ENCODE data around the gene DLST. TPM values are rescaled to one million over a fixed set of nuclear protein-coding genes. Genes with fewer than 3 reads are reported as not detected.

Gene DLST
- 100 to 1,000 TPM in 8 of 9 donors, 10 to 100 TPM in 1; 60.6 to 205 (median 156) TPM for total RNA-seq
- polyA plus RNA-seq = 100 to 1,000 TPM in 1 of 3 donors, 10 to 100 TPM in 2; 42.0 to 137 (median 54.0) TPM
- long read RNA-seq, donor 1, transcript DLST-215 (5 exons, 698 nt) = minor isoform, 8 of 20 reads
- long read RNA-seq, donor 1, transcript DLST-202 (15 exons, 2,838 nt) = major isoform, 12 of 20 reads
- long read RNA-seq, donor 1, partial matches to known transcripts = 0 of 20 reads
- long read RNA-seq, donor 1, other reads (novel, unspliced or antisense) = 0 of 20 reads
- long read RNA-seq, donor 2, transcript DLST-202 (15 exons, 2,838 nt) = major isoform, 9 of 43 reads
- long read RNA-seq, donor 2, partial matches to known transcripts = 30 of 43 reads
- long read RNA-seq, donor 2, other reads (novel, unspliced or antisense) = 0 of 43 reads
- long read RNA-seq, donor 3, transcript DLST-202 (15 exons, 2,838 nt) = major isoform, 21 of 24 reads
- long read RNA-seq, donor 3, partial matches to known transcripts = 0 of 24 reads
- long read RNA-seq, donor 3, other reads (novel, unspliced or antisense) = 0 of 24 reads
- long read RNA-seq, donor 4 = 0 reads
- long read RNA-seq, donor 5, partial matches to known transcripts = 2 of 24 reads
- long read RNA-seq, donor 5, other reads (novel, unspliced or antisense) = 17 of 24 reads
- long read RNA-seq, donor 6 = 0 reads
- long read RNA-seq, donor 7, partial matches to known transcripts = 0 of 5 reads
- long read RNA-seq, donor 7, other reads (novel, unspliced or antisense) = 0 of 5 reads
- long read RNA-seq, donor 8, transcript DLST-202 (15 exons, 2,838 nt) = major isoform, 19 of 87 reads
- long read RNA-seq, donor 8, partial matches to known transcripts = 63 of 87 reads
- long read RNA-seq, donor 8, other reads (novel, unspliced or antisense) = 0 of 87 reads
- long read RNA-seq, donor 9, transcript DLST-202 (15 exons, 2,838 nt) = major isoform, 10 of 20 reads
- long read RNA-seq, donor 9, partial matches to known transcripts = 5 of 20 reads
- long read RNA-seq, donor 9, other reads (novel, unspliced or antisense) = 0 of 20 reads
- long read RNA-seq, donor 10, transcript DLST-202 (15 exons, 2,838 nt) = major isoform, 9 of 9 reads
- long read RNA-seq, donor 10, partial matches to known transcripts = 0 of 9 reads
- long read RNA-seq, donor 10, other reads (novel, unspliced or antisense) = 0 of 9 reads

GRCh38 chr14:74881431-74882102 is at the start of gene DLST:
Gene DLST, plus strand, starts transcription at chr14:74881916. Its CDS starts 38 bp downstream, at chr14:74881954.
- Histone ChIP-seq H3K4me3 (peak within 1 kb of the TSS; percentile 87 to 100 (median 95)), H3K9me3 (replicated peaks in 1 of 3) (no peaks in the 10 kb centered on the region), H3K27ac (peak within 1 kb of the TSS; percentile 91 to 99 (median 97)), H3K36me3 (replicated peaks in 1 of 2) (peaks cover 0 to 6% of the 10 kb centered on the region in 2 donors), H3K4me1 (replicated peaks in 1 of 2) (peaks cover 18 to 43% of the 10 kb centered on the region in 2 donors), H3K27me3 (no peaks in the 10 kb centered on the region)
- WGBS, 4 donors = 0 to 1% (median 0%) methylated on average over 7 to 53 of the region's 53 CpGs
- TF ChIP-seq, protein P1, sequence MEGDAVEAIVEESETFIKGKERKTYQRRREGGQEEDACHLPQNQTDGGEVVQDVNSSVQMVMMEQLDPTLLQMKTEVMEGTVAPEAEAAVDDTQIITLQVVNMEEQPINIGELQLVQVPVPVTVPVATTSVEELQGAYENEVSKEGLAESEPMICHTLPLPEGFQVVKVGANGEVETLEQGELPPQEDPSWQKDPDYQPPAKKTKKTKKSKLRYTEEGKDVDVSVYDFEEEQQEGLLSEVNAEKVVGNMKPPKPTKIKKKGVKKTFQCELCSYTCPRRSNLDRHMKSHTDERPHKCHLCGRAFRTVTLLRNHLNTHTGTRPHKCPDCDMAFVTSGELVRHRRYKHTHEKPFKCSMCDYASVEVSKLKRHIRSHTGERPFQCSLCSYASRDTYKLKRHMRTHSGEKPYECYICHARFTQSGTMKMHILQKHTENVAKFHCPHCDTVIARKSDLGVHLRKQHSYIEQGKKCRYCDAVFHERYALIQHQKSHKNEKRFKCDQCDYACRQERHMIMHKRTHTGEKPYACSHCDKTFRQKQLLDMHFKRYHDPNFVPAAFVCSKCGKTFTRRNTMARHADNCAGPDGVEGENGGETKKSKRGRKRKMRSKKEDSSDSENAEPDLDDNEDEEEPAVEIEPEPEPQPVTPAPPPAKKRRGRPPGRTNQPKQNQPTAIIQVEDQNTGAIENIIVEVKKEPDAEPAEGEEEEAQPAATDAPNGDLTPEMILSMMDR (IDR thresholded peaks at IDR 0.05) = peak in 1 of 6 experiments; percentile 16
- TF ChIP-seq POLR2A (IDR thresholded peaks at IDR 0.05) = peak in 1 of 2 donors; percentile 77
- DNase-seq = peak; percentile 84 to 91 (median 89)
- intact Hi-C loops (cut with DNase I) = no loop called here

DNA sequence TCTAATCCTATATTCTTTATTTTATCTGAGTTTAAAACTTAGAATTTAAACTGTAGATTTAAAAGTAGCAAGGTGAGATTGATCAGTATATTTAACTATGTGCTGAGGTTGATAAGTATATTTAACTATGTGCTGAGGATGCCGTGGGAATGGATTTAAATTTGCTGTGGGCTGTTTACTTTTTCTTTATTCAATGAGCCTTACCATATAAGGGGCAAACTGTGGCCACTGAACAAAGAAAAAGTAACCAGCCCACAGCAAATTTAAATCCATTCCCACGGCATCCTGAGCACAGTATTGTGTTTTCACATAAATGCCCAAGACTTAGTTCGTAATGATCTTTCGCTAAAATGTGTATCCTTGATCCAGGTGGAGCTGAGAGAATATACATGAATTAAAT is 48.9 kb upstream of the DLST start:
- peaks cover 0 to 16% of the 10 kb centered on the region in 2 donors for H3K36me3 ChIP-seq (replicated peaks in 1 of 2)
- TF ChIP-seq, protein P1 (IDR thresholded peaks at IDR 0.05) = no peak
- no peak for TF ChIP-seq POLR2A (IDR thresholded peaks at IDR 0.05)
- DNase-seq = no peak
- no peak overlapping the region for H3K4me3 ChIP-seq
- H3K4me1 ChIP-seq (replicated peaks in 1 of 2) = peaks cover 4 to 18% of the 10 kb centered on the region in 2 donors
- H3K27ac ChIP-seq = no peak overlapping the region
- WGBS, 4 donors = 95 to 98% (median 96%) methylated on average over 4 of the region's 4 CpGs
- intact Hi-C loops (cut with DNase I) = no loop called here
- H3K9me3 ChIP-seq (replicated peaks in 1 of 3) = no peaks in the 10 kb centered on the region
- H3K27me3 ChIP-seq = no peaks in the 10 kb centered on the region

GRCh38 chr14:74834692-74835392 is 46.9 kb upstream of the DLST start:
- TF ChIP-seq, protein P1 (IDR thresholded peaks at IDR 0.05) = no peak
- no peak for TF ChIP-seq POLR2A (IDR thresholded peaks at IDR 0.05)
- H3K27ac ChIP-seq = no peak overlapping the region
- 77 to 94% (median 89%) methylated on average over 4 to 5 of the region's 5 CpGs for WGBS, 4 donors
- H3K4me1 ChIP-seq (replicated peaks in 1 of 2) = peaks cover 4 to 20% of the 10 kb centered on the region in 2 donors
- peaks cover 0 to 9% of the 10 kb centered on the region in 2 donors for H3K36me3 ChIP-seq (replicated peaks in 1 of 2)
- no peak overlapping the region for H3K4me3 ChIP-seq
- intact Hi-C loops (cut with DNase I) = no loop called here
- H3K27me3 ChIP-seq = no peaks in the 10 kb centered on the region
- no peaks in the 10 kb centered on the region for H3K9me3 ChIP-seq (replicated peaks in 1 of 3)
- no peak for DNase-seq

Measured in adrenal gland (tissue), 19 donors.